Fibroblast of skin of abdomen (primary cell): ENCODE results near the gene SUSD6.
"Not testable (repeated sequence)": the region's sequence is repeated elsewhere in the genome, so short reads cannot be mapped to it uniquely, and the experiment has no call there.

Experiments
- DNase-seq: peaks from one replicate; pipeline ENCODE4 v3.0.0-alpha.2; 2013

Gene SUSD6

GRCh38 chr14:69593018-69593677 lies 18.2 kb upstream of the SUSD6 start:
- DNase-seq = peak; percentile 91

GRCh38 chr14:69594846-69595245 lies 16.6 kb upstream of the SUSD6 start:
- DNase-seq = no peak

- no peak for DNase-seq
These were observed 16.1 kb upstream of the SUSD6 start for GRCh38 chr14:69595336-69595735.

GRCh38 chr14:69599431-69599830 lies 12.0 kb upstream of the SUSD6 start:
- not testable (repeated sequence) for DNase-seq

- DNase-seq = no peak
These were observed 11.0 kb upstream of the SUSD6 start for GRCh38 chr14:69600304-69600891.

GRCh38 chr14:69605738-69606137 lies 5.7 kb upstream of the SUSD6 start:
- DNase-seq = no peak

GRCh38 chr14:69606258-69607184 lies 4.9 kb upstream of the SUSD6 start:
- no peak for DNase-seq

GRCh38 chr14:69610020-69610873 lies 1.1 kb upstream of the SUSD6 start:
- no peak for DNase-seq

GRCh38 chr14:69610874-69611171 lies 573 bp upstream of the SUSD6 start:
- no peak for DNase-seq

- no peak for DNase-seq
These were observed 802 bp downstream of the SUSD6 start for GRCh38 chr14:69612014-69612782.

GRCh38 chr14:69612783-69613130 lies 1.4 kb downstream of the SUSD6 start:
- DNase-seq = no peak

GRCh38 chr14:69613312-69614073 lies 2.1 kb downstream of the SUSD6 start:
- no peak for DNase-seq

GRCh38 chr14:69614592-69614991 lies 3.2 kb downstream of the SUSD6 start:
- no peak for DNase-seq

GRCh38 chr14:69615121-69615495 lies 3.7 kb downstream of the SUSD6 start:
- no peak for DNase-seq

- DNase-seq = peak; percentile 87
These were observed 4.4 kb downstream of the SUSD6 start for GRCh38 chr14:69615496-69616407.

GRCh38 chr14:69616408-69616773 lies 5.0 kb downstream of the SUSD6 start:
- DNase-seq = no peak

- DNase-seq = no peak
These were observed 6.4 kb downstream of the SUSD6 start for GRCh38 chr14:69617796-69618195.

- DNase-seq = peak; percentile 40
These were observed 7.6 kb downstream of the SUSD6 start for GRCh38 chr14:69619012-69619411.

- no peak for DNase-seq
These were observed 8.8 kb downstream of the SUSD6 start for GRCh38 chr14:69620211-69620611.

- DNase-seq = no peak
These were observed 9.6 kb downstream of the SUSD6 start for GRCh38 chr14:69620981-69621380.
